Neuron (in vitro differentiated cells): ENCODE results near the gene PACRG.

Experiments used
- H2AFZ ChIP-seq: one replicate; pipeline ENCODE4 v1.6.1; 2013; ENCODE audit warnings: low read depth, mild to moderate bottlenecking, inconsistent platforms, low read length, moderate library complexity
- H3K27me3 ChIP-seq: one replicate; pipeline ENCODE4 v1.6.1; 2013; ENCODE audit warnings: low read length; ENCODE audit not compliant: insufficient read depth
- H3K36me3 ChIP-seq: one replicate; pipeline ENCODE4 v1.6.1; 2013; ENCODE audit warnings: low read length; ENCODE audit not compliant: insufficient read depth
- H3K4me1 ChIP-seq: one replicate; pipeline ENCODE4 v1.6.1; 2013; ENCODE audit warnings: low read length; ENCODE audit not compliant: insufficient read depth
- H3K4me3 ChIP-seq: 2 replicates; pipeline ENCODE4 v1.5.1; 2013; ENCODE audit warnings: mild to moderate bottlenecking, low read length, moderate library complexity
- H3K9me3 ChIP-seq: one replicate; pipeline ENCODE4 v1.6.1; 2013; ENCODE audit warnings: low read length

The PACRG gene

GRCh38 chr6:162943369-162943768, 215.6 kb downstream of the PACRG start:
- Histone ChIP-seq H3K27me3 (no peaks in the 10 kb centered on the region), H3K9me3 (peaks cover 3% of the 10 kb centered on the region), H2AFZ (no peak overlapping the region), H3K36me3 (no peaks in the 10 kb centered on the region), H3K4me3 (no peak overlapping the region), H3K4me1 (peaks cover 5% of the 10 kb centered on the region)

- Histone ChIP-seq H3K36me3 (no peaks in the 10 kb centered on the region), H3K4me1 (no peaks in the 10 kb centered on the region), H3K4me3 (no peak overlapping the region), H2AFZ (no peak overlapping the region), H3K9me3 (no peaks in the 10 kb centered on the region), H3K27me3 (no peaks in the 10 kb centered on the region)
These were observed 223.5 kb downstream of the PACRG start for GRCh38 chr6:162951164-162951743.

GRCh38 chr6:162952423-162952822, 224.6 kb downstream of the PACRG start:
- Histone ChIP-seq H3K4me3 (no peak overlapping the region), H3K9me3 (no peaks in the 10 kb centered on the region), H2AFZ (no peak overlapping the region), H3K27me3 (no peaks in the 10 kb centered on the region), H3K4me1 (no peaks in the 10 kb centered on the region), H3K36me3 (no peaks in the 10 kb centered on the region)

GRCh38 chr6:162957062-162957461, 229.3 kb downstream of the PACRG start:
- Histone ChIP-seq H3K4me1 (no peaks in the 10 kb centered on the region), H3K36me3 (no peaks in the 10 kb centered on the region), H2AFZ (no peak overlapping the region), H3K4me3 (no peak overlapping the region), H3K27me3 (no peaks in the 10 kb centered on the region), H3K9me3 (peaks cover 1% of the 10 kb centered on the region)

- Histone ChIP-seq H3K9me3 (peaks cover 3% of the 10 kb centered on the region), H3K27me3 (no peaks in the 10 kb centered on the region), H2AFZ (no peak overlapping the region), H3K4me1 (no peaks in the 10 kb centered on the region), H3K36me3 (no peaks in the 10 kb centered on the region), H3K4me3 (no peak overlapping the region)
These were observed 233.1 kb downstream of the PACRG start for GRCh38 chr6:162960679-162961457.

GRCh38 chr6:162962093-162962492, 234.3 kb downstream of the PACRG start:
- no peaks in the 10 kb centered on the region for H3K4me1 ChIP-seq
- H3K4me3 ChIP-seq: no peak overlapping the region
- H3K9me3 ChIP-seq: peaks cover 3% of the 10 kb centered on the region
- no peak overlapping the region for H2AFZ ChIP-seq
- H3K27me3 ChIP-seq: no peaks in the 10 kb centered on the region
- no peaks in the 10 kb centered on the region for H3K36me3 ChIP-seq

- Histone ChIP-seq H2AFZ (no peak overlapping the region), H3K36me3 (no peaks in the 10 kb centered on the region), H3K9me3 (peaks cover 3% of the 10 kb centered on the region), H3K4me3 (no peak overlapping the region), H3K4me1 (no peaks in the 10 kb centered on the region), H3K27me3 (no peaks in the 10 kb centered on the region)
These were observed 236.1 kb downstream of the PACRG start for GRCh38 chr6:162963861-162964260.

GRCh38 chr6:162964488-162965140, 236.8 kb downstream of the PACRG start:
- Histone ChIP-seq H3K4me1 (no peaks in the 10 kb centered on the region), H3K4me3 (no peak overlapping the region), H3K9me3 (peaks cover 3% of the 10 kb centered on the region), H2AFZ (no peak overlapping the region), H3K36me3 (no peaks in the 10 kb centered on the region), H3K27me3 (no peaks in the 10 kb centered on the region)

- H3K4me1 ChIP-seq: no peaks in the 10 kb centered on the region
- no peak overlapping the region for H2AFZ ChIP-seq
- H3K27me3 ChIP-seq: no peaks in the 10 kb centered on the region
- H3K9me3 ChIP-seq: peaks cover 3% of the 10 kb centered on the region
- H3K36me3 ChIP-seq: no peaks in the 10 kb centered on the region
- no peak overlapping the region for H3K4me3 ChIP-seq
These were observed 237.6 kb downstream of the PACRG start for GRCh38 chr6:162965366-162965765.

- peaks cover 4% of the 10 kb centered on the region for H3K4me1 ChIP-seq
- no peak overlapping the region for H2AFZ ChIP-seq
- no peaks in the 10 kb centered on the region for H3K27me3 ChIP-seq
These were observed 242.5 kb downstream of the PACRG start for GRCh38 chr6:162970246-162970645.

GRCh38 chr6:162971356-162971755, 243.6 kb downstream of the PACRG start:
- Histone ChIP-seq H3K4me1 (peaks cover 4% of the 10 kb centered on the region), H3K27me3 (no peaks in the 10 kb centered on the region), H3K9me3 (no peaks in the 10 kb centered on the region), H2AFZ (no peak overlapping the region), H3K4me3 (no peak overlapping the region), H3K36me3 (no peaks in the 10 kb centered on the region)

More at GRCh38 chr6:162970246-162970645, 242.5 kb downstream of the PACRG start:
- Histone ChIP-seq H3K9me3 (no peaks in the 10 kb centered on the region), H3K36me3 (no peaks in the 10 kb centered on the region), H3K4me3 (no peak overlapping the region)

- Histone ChIP-seq H3K27me3 (no peaks in the 10 kb centered on the region), H3K9me3 (no peaks in the 10 kb centered on the region), H2AFZ (no peak overlapping the region), H3K36me3 (no peaks in the 10 kb centered on the region), H3K4me1 (peaks cover 4% of the 10 kb centered on the region), H3K4me3 (no peak overlapping the region)
These were observed 245.5 kb downstream of the PACRG start for GRCh38 chr6:162973151-162973872.

- Histone ChIP-seq H3K4me1 (peaks cover 4% of the 10 kb centered on the region), H2AFZ (no peak overlapping the region), H3K36me3 (no peaks in the 10 kb centered on the region)
These were observed 246.2 kb downstream of the PACRG start for GRCh38 chr6:162973980-162974379.

More at GRCh38 chr6:162973980-162974379, 246.2 kb downstream of the PACRG start:
- Histone ChIP-seq H3K9me3 (no peaks in the 10 kb centered on the region), H3K4me3 (no peak overlapping the region), H3K27me3 (no peaks in the 10 kb centered on the region)
